ENCODE results near the gene EMB.
"Not testable (repeated sequence)": the region's sequence is repeated elsewhere in the genome, so short reads cannot be mapped to it uniquely, and the experiment has no call there.

The EMB gene

GRCh38 chr5:50440651-50441492, at the start of gene EMB:
EMB (minus strand) TSS chr5:50441288; CDS start chr5:50441151, 137 bp downstream.
- no peak for TF ChIP-seq CTCF (IDR thresholded peaks at IDR 0.05; ENCODE audit: low read depth, low read length)
- DNase-seq (ENCODE audit: low read depth, low spot score) = peak; percentile 29
- peak within 1 kb of the TSS; percentile 38 for H3K4me3 ChIP-seq (ENCODE audit: low read depth, low read length)
- in situ Hi-C loops (cut with HindIII; ENCODE audit: low sequenced_read_pairs) = no loop called here

GRCh38 chr5:50489491-50489890, 48.4 kb upstream of the EMB start:
- H3K4me3 ChIP-seq (ENCODE audit: low read depth, low read length); in situ Hi-C loops (cut with HindIII; ENCODE audit: low sequenced_read_pairs); DNase-seq (ENCODE audit: low read depth, low spot score): not testable (repeated sequence)

- H3K4me3 ChIP-seq (ENCODE audit: low read depth, low read length); in situ Hi-C loops (cut with HindIII; ENCODE audit: low sequenced_read_pairs); DNase-seq (ENCODE audit: low read depth, low spot score): not testable (repeated sequence)
These were observed 37.7 kb upstream of the EMB start for GRCh38 chr5:50478790-50479189.

GRCh38 chr5:50476549-50476948, 35.5 kb upstream of the EMB start:
- in situ Hi-C loops (cut with HindIII; ENCODE audit: low sequenced_read_pairs) = no loop called here
- no peak overlapping the region for H3K4me3 ChIP-seq (ENCODE audit: low read depth, low read length)
- DNase-seq (ENCODE audit: low read depth, low spot score) = no peak
- no peak for TF ChIP-seq CTCF (IDR thresholded peaks at IDR 0.05; ENCODE audit: low read depth, low read length)

- in situ Hi-C loops (cut with HindIII; ENCODE audit: low sequenced_read_pairs); DNase-seq (ENCODE audit: low read depth, low spot score): not testable (repeated sequence)
These were observed 23.9 kb upstream of the EMB start for GRCh38 chr5:50465015-50465414.

GRCh38 chr5:50463726-50464125, 22.6 kb upstream of the EMB start:
- DNase-seq (ENCODE audit: low read depth, low spot score) = no peak
- no peak for TF ChIP-seq CTCF (IDR thresholded peaks at IDR 0.05; ENCODE audit: low read depth, low read length)
- H3K4me3 ChIP-seq (ENCODE audit: low read depth, low read length) = no peak overlapping the region
- in situ Hi-C loops (cut with HindIII; ENCODE audit: low sequenced_read_pairs) = no loop called here

More at GRCh38 chr5:50465015-50465414, 23.9 kb upstream of the EMB start:
- H3K4me3 ChIP-seq (ENCODE audit: low read depth, low read length) = not testable (repeated sequence)

GRCh38 chr5:50463047-50463446, 22.0 kb upstream of the EMB start:
- in situ Hi-C loops (cut with HindIII; ENCODE audit: low sequenced_read_pairs) = no loop called here
- TF ChIP-seq CTCF (IDR thresholded peaks at IDR 0.05; ENCODE audit: low read depth, low read length) = no peak
- DNase-seq (ENCODE audit: low read depth, low spot score) = no peak
- no peak overlapping the region for H3K4me3 ChIP-seq (ENCODE audit: low read depth, low read length)

GRCh38 chr5:50462579-50462978, 21.5 kb upstream of the EMB start:
- DNase-seq (ENCODE audit: low read depth, low spot score); in situ Hi-C loops (cut with HindIII; ENCODE audit: low sequenced_read_pairs); H3K4me3 ChIP-seq (ENCODE audit: low read depth, low read length): not testable (repeated sequence)

- in situ Hi-C loops (cut with HindIII; ENCODE audit: low sequenced_read_pairs); H3K4me3 ChIP-seq (ENCODE audit: low read depth, low read length); DNase-seq (ENCODE audit: low read depth, low spot score): not testable (repeated sequence)
These were observed 17.3 kb upstream of the EMB start for GRCh38 chr5:50458372-50458771.

- H3K4me3 ChIP-seq (ENCODE audit: low read depth, low read length); in situ Hi-C loops (cut with HindIII; ENCODE audit: low sequenced_read_pairs); DNase-seq (ENCODE audit: low read depth, low spot score): not testable (repeated sequence)
These were observed 8.2 kb upstream of the EMB start for GRCh38 chr5:50449241-50449640.

Data from astrocyte of the spinal cord (primary cell).